Measurements from ENCODE around the gene SYCE1L.

The SYCE1L gene

DNA sequence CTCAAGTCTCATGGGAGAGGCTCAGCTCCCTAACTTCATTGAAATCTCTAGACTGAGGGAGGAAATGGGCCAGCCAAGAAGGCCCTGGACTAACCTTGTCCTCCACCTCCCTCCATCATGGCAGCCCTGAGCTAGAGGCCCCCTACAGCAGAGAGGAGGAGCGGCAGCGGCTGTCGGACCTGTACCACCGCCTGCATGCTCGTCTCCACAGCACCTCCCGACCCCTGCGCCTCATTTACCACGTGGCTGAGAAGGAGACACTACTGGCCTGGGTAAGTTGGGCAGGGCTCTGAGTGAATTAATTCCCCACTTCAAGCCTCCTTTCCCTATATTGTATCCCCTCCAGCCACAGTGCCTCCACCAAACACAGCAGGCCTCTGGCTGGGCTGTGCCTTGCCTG lies 3.8 kb upstream of the SYCE1L start:
- no peak for ATAC-seq (ENCODE audit: low read depth)
- Histone ChIP-seq H3K27ac (ENCODE audit: poor library complexity, severe bottlenecking) (no peak overlapping the region), H3K9me3 (ENCODE audit: severe bottlenecking) (no peaks in the 10 kb centered on the region), H3K36me3 (ENCODE audit: low read depth) (peaks cover 46% of the 10 kb centered on the region), H3K27me3 (ENCODE audit: insufficient read depth, poor library complexity, severe bottlenecking) (no peaks in the 10 kb centered on the region), H3K4me3 (ENCODE audit: severe bottlenecking) (no peak overlapping the region), H3K4me1 (ENCODE audit: insufficient read depth, poor library complexity, severe bottlenecking) (peaks cover 9% of the 10 kb centered on the region)
- TF ChIP-seq, protein P1, sequence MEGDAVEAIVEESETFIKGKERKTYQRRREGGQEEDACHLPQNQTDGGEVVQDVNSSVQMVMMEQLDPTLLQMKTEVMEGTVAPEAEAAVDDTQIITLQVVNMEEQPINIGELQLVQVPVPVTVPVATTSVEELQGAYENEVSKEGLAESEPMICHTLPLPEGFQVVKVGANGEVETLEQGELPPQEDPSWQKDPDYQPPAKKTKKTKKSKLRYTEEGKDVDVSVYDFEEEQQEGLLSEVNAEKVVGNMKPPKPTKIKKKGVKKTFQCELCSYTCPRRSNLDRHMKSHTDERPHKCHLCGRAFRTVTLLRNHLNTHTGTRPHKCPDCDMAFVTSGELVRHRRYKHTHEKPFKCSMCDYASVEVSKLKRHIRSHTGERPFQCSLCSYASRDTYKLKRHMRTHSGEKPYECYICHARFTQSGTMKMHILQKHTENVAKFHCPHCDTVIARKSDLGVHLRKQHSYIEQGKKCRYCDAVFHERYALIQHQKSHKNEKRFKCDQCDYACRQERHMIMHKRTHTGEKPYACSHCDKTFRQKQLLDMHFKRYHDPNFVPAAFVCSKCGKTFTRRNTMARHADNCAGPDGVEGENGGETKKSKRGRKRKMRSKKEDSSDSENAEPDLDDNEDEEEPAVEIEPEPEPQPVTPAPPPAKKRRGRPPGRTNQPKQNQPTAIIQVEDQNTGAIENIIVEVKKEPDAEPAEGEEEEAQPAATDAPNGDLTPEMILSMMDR (IDR thresholded peaks at IDR 0.05; ENCODE audit: poor library complexity, severe bottlenecking): no peak
- no peak for DNase-seq (ENCODE audit: low spot score)

DNA sequence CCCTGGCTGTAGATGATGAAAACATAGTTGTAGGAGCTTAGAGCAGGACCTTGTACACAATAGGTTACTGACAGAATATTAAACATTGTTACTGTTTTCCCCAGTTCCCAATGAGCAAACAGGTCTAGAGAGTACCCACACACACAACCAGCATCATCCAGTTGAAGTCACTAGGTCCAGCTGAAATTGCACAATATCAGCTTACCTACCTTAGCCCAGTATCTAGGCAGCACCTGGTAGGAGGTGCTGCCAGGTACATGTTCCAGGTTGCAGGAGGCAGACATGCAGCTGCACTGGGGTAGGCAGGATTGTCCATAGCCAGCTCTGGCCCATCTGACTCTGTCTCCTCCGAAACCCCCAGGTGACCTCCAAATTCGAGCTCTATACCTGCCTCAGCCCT lies 1.5 kb upstream of the SYCE1L start:
- Histone ChIP-seq H3K27me3 (ENCODE audit: insufficient read depth, poor library complexity, severe bottlenecking) (no peaks in the 10 kb centered on the region), H3K4me1 (ENCODE audit: insufficient read depth, poor library complexity, severe bottlenecking) (no peaks in the 10 kb centered on the region), H3K9me3 (ENCODE audit: severe bottlenecking) (no peaks in the 10 kb centered on the region), H3K36me3 (ENCODE audit: low read depth) (peaks cover 39% of the 10 kb centered on the region), H3K4me3 (ENCODE audit: severe bottlenecking) (no peak overlapping the region), H3K27ac (ENCODE audit: poor library complexity, severe bottlenecking) (no peak overlapping the region)
- no peak for DNase-seq (ENCODE audit: low spot score)
- no peak for ATAC-seq (ENCODE audit: low read depth)
- TF ChIP-seq, protein P1 (IDR thresholded peaks at IDR 0.05; ENCODE audit: poor library complexity, severe bottlenecking): no peak

DNA sequence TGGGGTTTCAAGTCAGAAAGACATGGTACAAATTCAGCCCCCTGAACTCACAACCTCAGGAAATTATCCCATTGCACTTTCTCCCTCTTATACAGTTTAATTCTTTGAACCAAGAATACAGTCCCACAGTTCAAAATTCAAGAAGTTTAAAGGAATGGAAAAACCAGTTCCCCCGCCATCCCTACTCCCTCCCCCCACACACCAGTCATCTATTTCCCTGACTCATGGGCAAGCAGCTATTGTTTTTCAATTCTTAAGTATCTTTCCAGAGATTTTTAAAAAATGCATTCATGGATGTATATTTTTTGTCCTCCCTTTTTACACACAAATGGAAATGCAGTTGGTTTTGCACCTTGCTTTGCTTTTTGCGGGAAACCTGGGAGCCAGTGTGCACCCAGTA lies 7.3 kb downstream of the SYCE1L start:
- no peak overlapping the region for H3K4me3 ChIP-seq (ENCODE audit: severe bottlenecking)
- H3K4me1 ChIP-seq (ENCODE audit: insufficient read depth, poor library complexity, severe bottlenecking): no peaks in the 10 kb centered on the region
- ATAC-seq (ENCODE audit: low read depth) (no peak), DNase-seq (ENCODE audit: low spot score) (no peak)
- TF ChIP-seq, protein P1 (IDR thresholded peaks at IDR 0.05; ENCODE audit: poor library complexity, severe bottlenecking): no peak
- no peaks in the 10 kb centered on the region for H3K27me3 ChIP-seq (ENCODE audit: insufficient read depth, poor library complexity, severe bottlenecking)
- H3K36me3 ChIP-seq (ENCODE audit: low read depth): no peaks in the 10 kb centered on the region
- H3K9me3 ChIP-seq (ENCODE audit: severe bottlenecking): no peaks in the 10 kb centered on the region
- no peak overlapping the region for H3K27ac ChIP-seq (ENCODE audit: poor library complexity, severe bottlenecking)

DNA sequence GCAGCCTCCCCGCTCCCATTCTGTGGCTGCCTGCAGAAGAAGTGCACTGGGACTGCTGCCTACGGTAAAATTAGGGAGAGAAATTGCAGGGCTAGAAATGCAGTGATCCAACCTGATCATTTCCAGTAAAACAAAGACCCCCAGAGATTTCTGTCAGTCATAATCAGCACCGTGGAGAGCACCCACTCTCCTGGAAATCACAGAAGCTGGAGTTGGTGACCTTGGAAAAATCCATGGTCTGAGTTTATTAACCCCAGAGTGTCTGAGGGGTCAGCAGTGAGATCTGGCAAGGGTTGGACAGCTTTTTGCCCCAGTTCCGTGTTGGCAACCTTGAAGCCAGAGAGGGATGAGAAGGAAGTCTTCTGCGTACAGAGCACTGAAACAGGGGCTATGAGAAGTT lies 7.8 kb downstream of the SYCE1L start:
- TF ChIP-seq, protein P1 (IDR thresholded peaks at IDR 0.05; ENCODE audit: poor library complexity, severe bottlenecking): no peak
- Histone ChIP-seq H3K36me3 (ENCODE audit: low read depth) (no peaks in the 10 kb centered on the region), H3K4me1 (ENCODE audit: insufficient read depth, poor library complexity, severe bottlenecking) (no peaks in the 10 kb centered on the region), H3K4me3 (ENCODE audit: severe bottlenecking) (no peak overlapping the region), H3K27ac (ENCODE audit: poor library complexity, severe bottlenecking) (no peak overlapping the region), H3K27me3 (ENCODE audit: insufficient read depth, poor library complexity, severe bottlenecking) (no peaks in the 10 kb centered on the region), H3K9me3 (ENCODE audit: severe bottlenecking) (no peaks in the 10 kb centered on the region)
- DNase-seq (ENCODE audit: low spot score) (no peak), ATAC-seq (ENCODE audit: low read depth) (no peak)

DNA sequence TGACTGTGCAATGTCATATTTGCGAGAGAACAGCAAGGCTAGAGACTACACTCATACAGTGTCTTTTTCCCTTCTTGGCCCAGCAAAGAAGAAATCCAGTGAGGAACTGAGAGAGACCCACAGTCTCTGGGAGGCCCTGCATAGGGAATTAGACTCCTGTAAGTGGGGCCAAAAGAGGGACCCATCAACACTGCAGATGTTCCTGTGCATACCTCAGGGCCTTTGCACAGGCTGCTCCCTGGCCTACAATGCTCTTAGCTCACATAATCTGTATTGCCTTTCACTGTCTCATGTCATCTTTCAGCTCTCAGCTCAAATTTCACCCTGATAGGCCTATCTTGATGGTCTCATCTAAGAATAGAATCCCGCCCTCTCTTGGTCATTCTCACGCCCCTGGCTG lies 9.2 kb downstream of the SYCE1L start:
- DNase-seq (ENCODE audit: low spot score) (no peak), ATAC-seq (ENCODE audit: low read depth) (no peak)

More for the DNA sequence above, 9.2 kb downstream of the SYCE1L start:
- no peak overlapping the region for H3K4me3 ChIP-seq (ENCODE audit: severe bottlenecking)
- no peak overlapping the region for H3K27ac ChIP-seq (ENCODE audit: poor library complexity, severe bottlenecking)
- H3K36me3 ChIP-seq (ENCODE audit: low read depth): no peaks in the 10 kb centered on the region
- no peaks in the 10 kb centered on the region for H3K9me3 ChIP-seq (ENCODE audit: severe bottlenecking)
- H3K4me1 ChIP-seq (ENCODE audit: insufficient read depth, poor library complexity, severe bottlenecking): peaks cover 4% of the 10 kb centered on the region
- no peaks in the 10 kb centered on the region for H3K27me3 ChIP-seq (ENCODE audit: insufficient read depth, poor library complexity, severe bottlenecking)
- TF ChIP-seq, protein P1 (IDR thresholded peaks at IDR 0.05; ENCODE audit: poor library complexity, severe bottlenecking): no peak
